ENCODE results near the gene MPPE1.

- TF ChIP-seq POLR2AphosphoS5 (IDR thresholded peaks at IDR 0.05; ENCODE audit: insufficient read depth in 1 of 2, low read depth in 1 of 2) (no peak), POLR2A (IDR thresholded peaks at IDR 0.05) (no peak), CTCF (IDR thresholded peaks at IDR 0.05) (no peak)
These were observed 57.3 kb downstream of the MPPE1 start for GRCh38 chr18:11850821-11851145.

Data from vagina (tissue), 2 donors.